ENCODE data around the gene SNRPD2.

SNRPD2 gene

GRCh38 chr19:45653634-45654033, 38.1 kb downstream of the SNRPD2 start:
- DNase-seq = peak; percentile 89

GRCh38 chr19:45650722-45651121, 41.0 kb downstream of the SNRPD2 start:
- no peak for DNase-seq

- DNase-seq = no peak
These were observed 45.4 kb downstream of the SNRPD2 start for GRCh38 chr19:45646345-45646698.

DNA sequence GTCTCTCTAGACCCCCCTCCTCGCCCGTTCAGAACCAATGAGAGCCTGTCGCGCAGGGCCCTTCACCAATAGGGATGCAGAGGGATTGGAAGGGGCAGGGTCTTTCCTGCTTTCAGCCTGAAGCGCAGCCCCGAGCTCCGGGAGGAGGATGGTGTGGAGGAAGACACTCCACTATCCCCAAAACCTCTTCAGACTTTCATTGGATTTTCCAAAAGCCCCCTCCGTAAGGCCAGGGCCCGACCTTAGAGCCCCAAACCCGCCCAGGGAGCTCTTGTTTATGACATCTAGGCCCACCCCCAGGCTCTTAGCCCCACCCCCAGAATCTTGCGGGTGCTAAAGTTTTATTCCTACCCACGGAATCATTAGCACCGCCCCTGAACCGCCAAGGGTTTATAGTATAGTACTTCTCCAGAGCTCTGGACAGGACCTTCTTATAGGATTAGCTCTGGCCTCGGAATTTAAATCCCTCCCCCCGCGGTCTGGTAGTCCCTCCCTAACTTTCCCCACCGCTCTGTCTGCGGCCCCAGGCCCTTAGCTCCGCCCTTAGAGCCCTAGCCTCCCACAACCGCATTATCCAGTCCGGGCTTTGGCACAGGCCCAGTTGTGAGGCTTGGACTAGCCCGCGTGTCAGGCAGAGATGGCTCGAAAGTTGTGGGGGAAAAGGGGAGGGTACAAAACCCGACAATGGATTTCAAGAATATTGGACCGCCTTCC, 46.0 kb downstream of the SNRPD2 start:
- DNase-seq = peak; percentile 85

DNA sequence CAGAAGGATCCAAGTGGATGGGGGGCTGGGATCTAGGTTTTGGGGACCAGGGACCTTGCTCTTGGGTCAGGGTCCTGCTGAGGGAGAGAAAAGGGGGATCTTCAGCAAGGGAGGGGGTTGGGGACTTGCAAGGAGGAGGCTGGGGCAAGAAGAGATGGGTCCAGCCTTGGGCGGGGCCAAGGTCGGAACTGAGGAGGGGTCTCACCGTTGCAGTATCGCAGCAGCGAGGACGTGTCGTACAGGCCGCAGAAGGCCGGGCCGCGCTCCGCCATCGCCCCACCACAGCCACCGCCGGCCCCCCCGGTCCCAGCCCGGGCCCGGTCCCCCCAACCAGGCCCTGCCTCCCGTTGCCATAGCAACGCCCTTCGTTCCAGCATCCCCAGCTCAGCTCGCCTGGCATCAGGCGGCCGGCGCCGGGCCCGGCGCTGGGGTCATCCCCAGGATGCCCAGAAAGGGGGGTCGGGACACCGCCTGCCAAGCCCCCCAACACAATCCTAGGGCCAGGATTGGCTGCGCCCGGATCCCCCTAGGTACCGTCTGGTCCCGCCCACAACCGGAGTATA, 46.6 kb downstream of the SNRPD2 start:
- DNase-seq = no peak

DNA sequence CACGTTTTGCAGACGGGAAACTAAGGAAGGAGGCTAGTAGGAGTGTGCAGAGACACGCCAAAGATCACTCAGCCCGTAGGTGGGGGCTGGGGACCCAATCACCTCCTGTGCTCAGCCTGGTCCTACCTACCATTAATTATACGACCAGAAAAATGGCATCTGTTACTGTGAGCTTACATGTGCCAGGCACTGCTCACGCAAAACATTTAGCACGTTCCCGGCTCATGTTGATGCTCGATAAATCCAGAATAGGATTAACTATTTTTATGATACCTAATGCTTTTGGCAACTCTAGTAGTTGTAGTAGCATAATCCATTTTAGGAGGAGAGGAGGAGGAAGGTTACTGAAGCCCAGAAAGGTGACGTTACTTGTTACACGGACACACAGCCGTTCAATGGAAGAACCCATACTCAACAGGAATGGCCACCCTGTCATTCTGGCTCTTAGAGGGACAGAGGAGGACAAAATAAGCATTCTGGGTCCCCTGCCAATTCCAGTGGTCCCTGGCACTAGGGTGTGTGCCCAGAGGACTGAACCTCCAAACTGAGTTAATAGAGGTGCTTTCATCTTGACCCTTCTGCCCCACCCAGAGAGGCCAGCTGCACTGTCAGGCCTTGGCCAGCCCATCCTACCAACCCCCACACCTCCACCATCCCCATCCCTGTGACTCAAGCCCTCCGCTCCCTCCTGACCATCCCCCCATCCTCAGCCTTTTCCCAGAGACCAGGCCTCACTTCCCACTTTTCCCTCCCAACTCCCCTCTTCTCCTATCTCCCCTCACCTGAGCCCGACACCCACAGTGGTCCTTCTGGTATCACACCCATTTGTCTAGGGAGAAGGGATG, 47.6 kb downstream of the SNRPD2 start:
- DNase-seq = no peak

DNA sequence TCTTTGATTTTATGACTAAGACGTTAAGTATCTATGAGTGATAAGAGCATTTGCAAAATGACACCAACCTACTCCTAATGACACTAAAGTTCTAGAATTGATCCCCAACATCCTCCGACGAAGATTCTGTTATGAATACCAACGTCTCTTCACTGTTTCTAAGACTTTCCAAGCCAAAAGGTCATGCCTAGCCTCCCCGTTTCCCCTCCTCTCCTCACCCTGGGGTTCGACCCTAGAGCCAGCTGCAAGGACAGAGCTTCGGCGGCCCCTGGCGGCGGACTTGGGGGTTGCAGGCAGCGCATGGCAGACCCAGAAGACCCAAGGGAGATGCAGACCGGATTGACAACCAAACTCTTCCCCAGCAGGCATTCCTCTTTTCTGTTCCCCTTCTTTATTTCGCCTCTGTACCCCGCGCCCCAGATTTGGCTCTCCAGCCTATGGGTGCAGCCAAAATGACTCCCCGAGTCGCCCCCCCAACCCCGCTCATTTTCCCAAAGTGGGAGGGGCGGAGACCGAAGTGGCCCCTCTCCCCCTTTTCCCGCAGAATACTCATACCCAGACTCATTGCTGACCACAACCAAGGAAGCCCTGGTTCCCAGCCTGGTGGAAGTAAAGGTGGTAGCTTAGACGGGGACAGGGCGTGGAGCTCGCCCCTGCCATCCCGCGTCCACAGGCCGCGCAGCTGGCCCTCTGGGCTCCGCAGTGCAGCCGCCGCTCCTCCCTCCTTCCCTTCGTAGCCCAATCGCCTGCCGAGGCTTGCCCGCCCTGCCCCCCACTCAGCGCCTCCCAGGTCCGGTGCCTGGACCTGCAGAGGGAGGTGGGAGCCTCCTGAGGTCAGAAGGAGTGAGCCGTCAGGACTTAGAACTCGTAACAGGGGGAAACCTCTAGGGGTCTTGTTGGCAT, 48.5 kb downstream of the SNRPD2 start:
- peak; percentile 75 for DNase-seq

- peak; percentile 82 for DNase-seq
These were observed 50.3 kb downstream of the SNRPD2 start for GRCh38 chr19:45641274-45642105.

GRCh38 chr19:45640849-45641273, 50.9 kb downstream of the SNRPD2 start:
- DNase-seq = no peak

DNA sequence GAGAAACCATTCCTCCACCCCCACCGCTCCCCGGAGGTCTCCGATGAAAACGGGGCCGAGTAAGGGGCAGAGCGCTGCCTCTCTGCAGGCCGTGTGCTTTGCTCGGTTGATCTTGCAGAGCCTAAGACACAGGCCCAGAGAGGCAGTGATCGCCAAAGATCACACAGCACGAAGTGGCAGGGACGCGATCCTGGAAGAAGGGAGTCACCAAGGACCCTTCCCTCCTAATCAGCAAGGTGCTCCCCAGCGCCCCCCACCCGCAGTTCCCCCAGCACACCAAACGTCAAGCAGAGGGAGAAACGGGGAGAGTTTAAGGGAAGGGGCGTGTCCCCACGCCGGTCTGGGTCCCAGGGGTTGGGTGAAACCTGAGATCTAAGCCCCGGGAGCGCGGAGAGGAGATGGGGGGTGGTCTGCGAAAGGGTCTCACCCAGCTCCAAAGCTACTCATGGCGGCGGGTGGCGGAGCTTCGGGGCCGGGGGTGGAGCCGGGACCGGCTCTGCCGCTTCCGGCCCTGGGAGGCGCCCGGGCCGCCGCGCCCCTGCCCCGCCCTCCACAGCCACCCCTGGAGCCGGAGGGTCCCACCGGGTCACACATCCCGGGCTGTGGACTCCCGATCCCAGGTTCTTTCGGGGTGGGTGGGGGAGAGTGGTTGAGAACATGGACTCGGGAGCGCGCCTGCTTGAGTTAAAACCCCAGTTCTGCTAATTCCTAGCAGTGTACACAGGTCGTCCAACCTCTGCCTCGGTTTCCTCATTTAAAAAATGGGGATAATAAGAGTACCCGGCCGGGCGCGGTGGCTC, 52.6 kb downstream of the SNRPD2 start, which contains the start of gene EML2:
EML2 (minus strand) TSS at position 468 of the 800 bp plus-strand sequence; CDS start at position 447, 21 bp downstream.
- DNase-seq = peak; percentile 28

- DNase-seq = no peak
These were observed 53.7 kb downstream of the SNRPD2 start for GRCh38 chr19:45637890-45638667.

All from NCI-H2171 (cell line).